T-helper 1 cell treated with Interleukin-12 subunit alpha and Interleukin-12 subunit beta and Interleukin-4 antibody, amounts not matched to agents 30 ng/mL and 1 ng/mL, for 36 hours (primary cell): ENCODE measurements around the gene CSNK1G2. TPM values are rescaled to one million over a fixed set of nuclear protein-coding genes. Genes with fewer than 3 reads are reported as not detected.

Experiments used
- intact Hi-C: fragments of 100-400 bp; cut with micrococcal nuclease; formaldehyde crosslinking; loops from one replicate; pipeline ENCODE4 v1.15.1; 2024
- total RNA-seq: library from RNA; stranded (reverse); gene quantifications from 2 replicates; pipeline ENCODE4 v1.2.3, GENCODE V29; 2022

Gene CSNK1G2
- total RNA-seq, result 128 and 129 TPM in 2 replicates

- intact Hi-C loops, result loop anchor here (2.0 kb wide), 1 partner anchor 67 kb away; no protein-coding TSS in a partner anchor
Observed at GRCh38 chr19:1941146-1942077, at the start of gene CSNK1G2. TSS of gene CSNK1G2 (plus strand) at chr19:1941172. CDS start at chr19:1969773, 28,601 bp downstream.

GRCh38 chr19:1893791-1894190 is 47.2 kb upstream of the CSNK1G2 start:
- intact Hi-C loops, result no loop called here

GRCh38 chr19:1896508-1896907 is 44.5 kb upstream of the CSNK1G2 start:
- intact Hi-C loops, result no loop called here

GRCh38 chr19:1901940-1902404 is 39.0 kb upstream of the CSNK1G2 start:
- intact Hi-C loops, result no loop called here

GRCh38 chr19:1902923-1903322 is 38.0 kb upstream of the CSNK1G2 start:
- intact Hi-C loops, result no loop called here

- intact Hi-C loops, result loop anchor here (1.0 kb wide), 8 partner anchors 7 to 299 kb away; partner anchors contain the start of genes ABHD17A, AP3D1 and UQCR11
Observed at GRCh38 chr19:1904860-1905109, 36.2 kb upstream of the CSNK1G2 start.

- intact Hi-C loops, result loop anchor here (1.0 kb wide), 8 partner anchors 8 to 300 kb away; partner anchors contain the start of genes ABHD17A, AP3D1 and UQCR11
Observed at GRCh38 chr19:1905110-1905862, 35.7 kb upstream of the CSNK1G2 start, which contains the start of the genes ADAT3 and SCAMP4. TSS of gene ADAT3 (plus strand) at chr19:1905399. CDS start at chr19:1912048, 6,649 bp downstream. TSS of gene SCAMP4 (plus strand) at chr19:1905399. CDS start at chr19:1915020, 9,621 bp downstream.

GRCh38 chr19:1905863-1906375 is 35.1 kb upstream of the CSNK1G2 start:
- intact Hi-C loops, result loop anchor here (1.0 kb wide), 8 partner anchors 9 to 301 kb away; partner anchors contain the start of genes ABHD17A, AP3D1 and UQCR11

GRCh38 chr19:1906985-1907562 is 33.9 kb upstream of the CSNK1G2 start:
- intact Hi-C loops, result no loop called here

GRCh38 chr19:1907563-1908363 is 33.2 kb upstream of the CSNK1G2 start:
- intact Hi-C loops, result no loop called here

- intact Hi-C loops, result no loop called here
Observed at GRCh38 chr19:1908364-1908678, 32.7 kb upstream of the CSNK1G2 start.

GRCh38 chr19:1909761-1910080 is 31.3 kb upstream of the CSNK1G2 start:
- intact Hi-C loops, result no loop called here

GRCh38 chr19:1910177-1910576 is 30.8 kb upstream of the CSNK1G2 start:
- intact Hi-C loops, result no loop called here

- intact Hi-C loops, result no loop called here
Observed at GRCh38 chr19:1911098-1911497, 29.9 kb upstream of the CSNK1G2 start.

- intact Hi-C loops, result no loop called here
Observed at GRCh38 chr19:1911995-1912394, 29.0 kb upstream of the CSNK1G2 start.

GRCh38 chr19:1912760-1913505 is 28.0 kb upstream of the CSNK1G2 start:
- intact Hi-C loops, result no loop called here

- intact Hi-C loops, result no loop called here
Observed at GRCh38 chr19:1913781-1914577, 27.0 kb upstream of the CSNK1G2 start.

- intact Hi-C loops, result no loop called here
Observed at GRCh38 chr19:1914826-1915341, 26.1 kb upstream of the CSNK1G2 start.

GRCh38 chr19:1917146-1917545 is 23.8 kb upstream of the CSNK1G2 start:
- intact Hi-C loops, result no loop called here
